HG02571 (cell line): Measurements from ENCODE around the gene ZYX.
A peak's percentile ranks its signal among the peaks of the same experiment; 100 is the strongest.

ENCODE experiments used
- ATAC-seq: cut with Tn5 transposase; IDR thresholded peaks from one replicate; pipeline ENCODE4 v1.9.1; 2021; ENCODE audit warnings: mild to moderate bottlenecking, moderate library complexity; ENCODE audit not compliant: unreplicated experiment

ZYX gene, protein sequence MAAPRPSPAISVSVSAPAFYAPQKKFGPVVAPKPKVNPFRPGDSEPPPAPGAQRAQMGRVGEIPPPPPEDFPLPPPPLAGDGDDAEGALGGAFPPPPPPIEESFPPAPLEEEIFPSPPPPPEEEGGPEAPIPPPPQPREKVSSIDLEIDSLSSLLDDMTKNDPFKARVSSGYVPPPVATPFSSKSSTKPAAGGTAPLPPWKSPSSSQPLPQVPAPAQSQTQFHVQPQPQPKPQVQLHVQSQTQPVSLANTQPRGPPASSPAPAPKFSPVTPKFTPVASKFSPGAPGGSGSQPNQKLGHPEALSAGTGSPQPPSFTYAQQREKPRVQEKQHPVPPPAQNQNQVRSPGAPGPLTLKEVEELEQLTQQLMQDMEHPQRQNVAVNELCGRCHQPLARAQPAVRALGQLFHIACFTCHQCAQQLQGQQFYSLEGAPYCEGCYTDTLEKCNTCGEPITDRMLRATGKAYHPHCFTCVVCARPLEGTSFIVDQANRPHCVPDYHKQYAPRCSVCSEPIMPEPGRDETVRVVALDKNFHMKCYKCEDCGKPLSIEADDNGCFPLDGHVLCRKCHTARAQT

DNA sequence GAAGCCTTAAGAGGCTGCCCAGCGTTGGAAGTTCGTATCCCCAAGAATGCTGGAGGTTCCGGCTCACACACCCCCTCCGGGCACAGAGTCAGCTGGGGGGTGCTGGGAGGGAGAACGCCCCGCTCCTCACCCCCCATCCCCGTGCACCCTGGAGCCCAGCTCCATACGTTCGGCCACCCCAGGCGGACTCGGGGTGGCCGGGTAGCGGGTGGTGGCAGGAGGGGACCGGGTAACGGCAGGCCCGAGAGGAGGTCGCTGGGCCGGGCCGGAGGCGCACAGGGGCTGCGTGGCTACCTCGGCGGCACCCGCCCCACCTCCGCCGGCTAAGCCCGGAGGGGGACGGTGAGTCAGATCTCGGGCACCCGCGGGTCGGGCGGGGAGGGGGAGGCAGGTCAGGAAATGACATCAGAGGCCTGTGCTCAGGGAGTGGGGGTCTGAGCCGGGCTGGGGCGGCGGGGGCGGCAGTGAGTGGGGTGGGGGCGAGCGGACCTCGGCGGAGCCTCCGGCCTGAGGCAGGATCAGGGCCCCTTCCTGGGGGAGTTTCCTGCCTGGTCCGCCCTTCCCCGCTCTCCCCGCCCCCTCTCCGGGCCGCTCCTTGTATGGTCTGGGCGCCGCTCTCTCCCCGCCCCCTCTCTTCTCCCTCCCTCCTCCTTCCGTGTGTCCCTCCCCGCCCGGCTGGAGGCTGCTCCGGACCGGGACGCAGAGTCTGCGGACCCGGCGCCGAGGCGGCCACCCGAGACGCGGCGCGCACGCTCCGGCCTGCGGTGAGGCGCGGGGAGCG lies at the start of gene ZYX:
Gene ZYX (plus strand): TSS at position 700 of the 781 bp plus-strand sequence. CDS start 227 bp downstream, outside the sequence.
- ATAC-seq, result peak; percentile 75

DNA sequence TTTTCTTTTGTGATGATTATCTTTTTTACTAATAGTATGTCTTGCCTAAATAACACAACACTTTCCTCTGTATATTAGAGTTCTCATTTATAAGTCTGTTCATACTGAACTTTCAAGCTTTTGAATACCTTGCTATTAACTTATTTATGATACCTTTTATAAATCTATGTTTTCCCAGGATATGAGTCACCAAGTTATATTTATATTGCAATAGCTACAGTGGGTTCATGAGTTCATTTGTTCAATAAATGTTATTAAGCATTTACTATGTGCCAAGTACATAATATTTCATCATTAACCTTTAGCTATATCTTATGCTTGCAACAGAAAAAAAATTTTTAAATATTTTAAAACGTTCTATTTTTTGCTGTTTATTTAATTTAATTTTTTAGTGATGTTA lies 46.9 kb upstream of the ZYX start:
- no peak for ATAC-seq

DNA sequence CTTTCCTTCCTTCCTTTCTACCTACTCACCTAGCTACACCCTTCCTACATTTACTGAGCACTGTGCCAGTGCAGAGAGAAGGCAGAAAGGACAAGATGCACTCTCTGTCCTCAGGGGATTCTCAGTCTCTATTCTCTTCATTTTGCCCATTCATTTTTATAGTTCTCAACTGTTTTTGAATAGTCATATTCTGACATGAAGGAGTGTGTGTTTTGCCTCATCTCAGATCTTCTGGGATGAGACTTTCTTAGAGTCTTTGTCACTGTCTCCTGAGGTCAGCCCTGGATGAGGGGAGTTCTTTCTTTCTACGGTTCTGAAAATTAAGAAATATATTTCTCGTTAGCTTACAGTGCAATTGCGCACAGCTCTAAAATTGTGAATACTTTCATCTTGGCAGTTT lies 43.9 kb upstream of the ZYX start:
- no peak for ATAC-seq

DNA sequence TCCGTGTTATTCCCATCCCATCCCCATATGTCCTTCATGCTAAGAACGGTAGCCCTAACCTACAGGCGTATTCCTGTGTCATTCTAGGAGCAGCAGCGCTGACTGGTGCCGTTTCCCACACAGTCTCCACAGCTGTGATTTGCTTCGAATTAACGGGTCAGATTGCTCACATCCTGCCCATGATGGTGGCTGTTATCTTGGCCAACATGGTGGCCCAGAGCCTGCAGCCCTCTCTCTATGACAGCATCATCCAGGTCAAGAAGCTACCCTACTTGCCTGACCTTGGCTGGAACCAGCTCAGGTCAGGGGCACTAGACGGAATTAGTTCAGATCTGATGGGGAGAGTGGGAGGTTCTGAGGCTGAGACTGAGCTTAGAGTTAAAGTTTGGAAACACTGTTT lies 39.3 kb upstream of the ZYX start:
- ATAC-seq, result no peak

DNA sequence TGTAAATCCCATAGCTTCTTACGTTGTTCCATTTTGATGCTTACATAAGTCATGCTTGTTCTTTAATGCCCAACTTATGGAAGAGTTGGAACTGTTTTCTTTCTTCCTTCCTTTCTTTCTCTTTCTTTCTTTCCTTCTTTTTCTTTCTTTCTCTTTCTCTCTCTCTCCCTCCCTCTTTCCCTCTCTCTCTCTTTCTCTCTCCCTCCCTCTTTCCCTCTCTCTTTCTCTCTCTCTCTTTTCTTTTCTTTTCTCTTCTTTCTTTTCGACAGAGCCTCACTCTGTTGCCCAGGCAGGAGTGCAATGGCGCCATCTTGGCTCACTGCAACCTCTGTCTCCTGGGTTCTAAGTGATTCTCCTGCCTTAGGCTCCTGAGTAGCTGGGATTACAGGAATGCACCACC lies 37.5 kb upstream of the ZYX start:
- ATAC-seq, result no peak

DNA sequence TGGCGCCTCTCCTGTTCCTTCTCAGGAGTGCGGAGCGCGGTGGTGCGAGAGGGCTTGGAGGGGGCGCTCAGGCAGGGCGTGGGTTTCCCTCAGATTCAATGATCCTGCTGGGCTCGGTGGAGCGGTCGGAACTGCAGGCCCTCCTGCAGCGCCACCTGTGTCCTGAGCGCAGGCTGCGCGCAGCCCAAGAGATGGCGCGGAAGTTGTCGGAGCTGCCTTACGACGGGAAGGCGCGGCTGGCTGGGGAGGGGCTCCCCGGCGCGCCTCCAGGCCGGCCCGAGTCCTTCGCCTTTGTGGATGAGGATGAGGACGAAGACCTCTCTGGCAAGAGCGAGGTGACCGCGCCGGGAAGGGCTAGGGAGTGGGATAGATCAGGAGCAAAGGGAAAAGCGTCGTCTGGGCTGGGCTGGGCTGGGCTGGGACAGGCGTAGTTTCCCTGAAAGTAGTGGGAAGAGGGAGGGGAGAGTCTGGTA lies 35.7 kb upstream of the ZYX start:
- ATAC-seq, result no peak

DNA sequence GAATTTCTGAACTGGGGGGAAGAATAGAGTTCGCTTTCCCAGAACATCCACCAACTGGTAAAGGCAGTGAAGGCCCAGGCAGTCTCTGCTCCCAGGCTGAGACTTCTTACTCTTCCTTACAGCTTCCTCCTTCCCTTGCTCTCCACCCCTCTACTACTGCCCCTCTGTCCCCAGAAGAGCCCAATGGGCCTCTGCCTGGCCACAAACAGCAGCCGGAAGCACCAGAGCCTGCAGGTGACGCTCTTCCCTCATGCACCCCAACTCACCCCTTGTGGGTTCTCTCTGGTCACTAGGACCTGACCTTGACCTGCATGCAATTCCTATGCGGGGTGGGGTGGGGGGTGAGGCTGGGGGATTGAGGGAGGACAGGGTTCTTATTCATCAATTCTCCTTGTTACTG lies 35.1 kb upstream of the ZYX start:
- no peak for ATAC-seq

DNA sequence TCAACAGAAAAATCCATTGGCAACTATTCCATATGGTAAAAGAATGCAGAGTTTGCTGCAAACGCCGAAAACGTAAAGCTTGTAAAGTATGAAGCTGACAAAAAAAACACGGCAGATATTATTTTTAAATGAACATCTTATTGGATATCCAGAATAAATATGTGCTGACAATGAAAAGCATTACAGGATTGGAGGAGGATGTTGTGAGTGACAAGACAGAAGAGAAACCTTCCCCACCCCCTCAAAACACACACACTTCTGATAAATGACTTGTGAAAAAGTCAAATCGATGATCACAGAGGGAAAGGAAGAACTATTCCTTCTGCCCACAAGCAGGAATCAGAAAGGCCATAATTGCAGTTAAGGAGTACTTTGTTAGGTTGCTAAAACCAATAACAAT lies 33.2 kb upstream of the ZYX start:
- no peak for ATAC-seq

DNA sequence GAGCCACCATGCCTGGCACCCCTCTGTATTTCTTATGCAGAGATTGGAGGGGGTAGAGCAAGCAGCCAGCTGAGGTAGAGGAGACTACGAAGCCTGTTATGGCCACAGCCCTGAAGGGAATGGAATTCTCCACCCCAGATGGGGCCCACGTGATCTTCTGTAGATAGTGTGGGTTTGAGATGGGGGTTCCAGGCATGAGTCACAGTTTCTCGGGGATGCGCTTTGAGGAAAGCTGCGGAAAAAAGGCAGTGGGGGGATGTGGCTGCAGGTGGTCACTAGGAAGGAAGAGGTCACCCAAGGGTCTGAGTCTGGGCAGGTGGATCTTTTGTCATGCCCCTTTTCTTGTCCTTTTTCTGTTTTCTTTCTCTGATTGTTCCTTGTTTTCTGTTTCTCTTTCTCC lies 30.1 kb upstream of the ZYX start:
- ATAC-seq, result no peak

DNA sequence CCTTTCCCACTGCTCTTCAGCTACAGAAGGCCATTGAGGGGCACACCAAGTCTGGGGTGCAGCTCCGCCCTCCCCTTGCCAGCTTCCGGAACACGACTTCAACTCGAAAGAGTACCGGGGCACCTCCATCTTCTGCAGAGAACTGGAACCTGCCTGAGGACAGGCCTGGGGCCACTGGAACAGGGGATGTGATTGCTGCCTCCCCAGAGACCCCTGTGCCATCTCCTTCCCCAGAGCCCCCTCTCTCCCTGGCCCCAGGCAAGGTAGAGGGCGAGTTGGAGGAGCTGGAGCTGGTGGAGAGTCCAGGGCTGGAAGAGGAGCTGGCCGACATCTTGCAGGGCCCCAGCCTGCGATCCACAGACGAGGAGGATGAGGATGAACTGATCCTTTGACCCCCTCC lies 29.6 kb upstream of the ZYX start:
- ATAC-seq, result no peak

DNA sequence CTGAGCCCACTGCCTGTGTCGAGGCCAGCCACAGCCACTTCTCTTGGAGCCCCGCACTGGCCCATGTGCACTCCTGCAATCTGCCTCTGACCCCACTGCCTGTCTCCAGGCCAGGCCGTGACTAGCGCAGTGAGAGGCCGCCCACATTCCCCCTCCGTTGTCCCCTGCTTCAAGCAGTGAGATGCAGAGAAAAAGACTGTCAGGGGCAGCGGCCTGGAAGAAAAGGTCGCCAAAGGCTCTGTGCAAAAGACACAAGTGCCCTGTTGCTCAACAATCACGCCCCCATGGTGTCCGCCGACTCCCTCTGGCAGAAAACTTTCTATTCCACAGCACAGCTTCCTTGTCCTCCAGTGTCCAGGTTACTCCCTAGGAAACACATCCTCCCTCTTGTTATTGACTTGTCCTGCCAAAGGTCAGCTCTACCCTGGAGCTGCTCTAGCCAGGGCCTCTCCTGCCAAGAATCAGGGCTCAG lies 28.6 kb upstream of the ZYX start:
- no peak for ATAC-seq

DNA sequence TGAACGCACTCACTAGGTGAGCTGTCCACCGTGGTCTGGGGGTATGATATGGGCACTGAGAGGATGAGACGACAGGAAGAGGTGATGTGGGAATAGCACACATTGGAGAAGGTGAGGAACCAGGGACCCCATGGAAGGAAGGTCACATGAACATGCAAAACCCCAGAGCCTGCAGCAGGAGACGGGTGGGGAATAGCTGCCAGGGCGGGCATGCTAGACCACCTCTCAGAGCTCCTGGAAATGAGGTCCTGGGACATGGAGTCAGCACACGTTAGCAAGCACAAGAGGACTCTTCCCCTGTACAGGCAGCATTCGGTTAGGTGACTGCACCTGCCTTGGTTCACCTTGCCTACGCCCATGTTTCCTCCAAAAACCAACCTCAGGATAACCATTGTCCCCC lies 26.8 kb upstream of the ZYX start:
- ATAC-seq, result no peak

DNA sequence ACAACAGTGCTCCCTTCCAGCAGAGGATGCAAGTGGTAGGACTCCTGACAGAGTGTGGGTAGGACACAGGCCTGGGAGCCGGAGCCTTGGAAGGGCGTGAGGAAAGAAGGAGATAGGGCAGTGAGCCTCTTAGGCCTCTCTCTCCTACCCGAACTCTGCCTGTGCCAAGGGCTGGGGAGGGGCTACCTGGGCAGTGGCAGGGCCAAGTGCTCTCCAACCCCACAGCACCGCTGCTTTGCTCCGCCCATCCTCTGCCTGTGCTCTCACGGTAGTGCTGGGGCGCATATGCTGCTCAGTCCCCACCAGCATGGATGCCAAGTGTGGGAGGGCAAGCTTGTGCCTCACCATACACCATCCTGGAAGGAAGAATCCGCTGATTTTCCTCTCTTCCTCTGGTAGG lies 26.2 kb upstream of the ZYX start:
- no peak for ATAC-seq

DNA sequence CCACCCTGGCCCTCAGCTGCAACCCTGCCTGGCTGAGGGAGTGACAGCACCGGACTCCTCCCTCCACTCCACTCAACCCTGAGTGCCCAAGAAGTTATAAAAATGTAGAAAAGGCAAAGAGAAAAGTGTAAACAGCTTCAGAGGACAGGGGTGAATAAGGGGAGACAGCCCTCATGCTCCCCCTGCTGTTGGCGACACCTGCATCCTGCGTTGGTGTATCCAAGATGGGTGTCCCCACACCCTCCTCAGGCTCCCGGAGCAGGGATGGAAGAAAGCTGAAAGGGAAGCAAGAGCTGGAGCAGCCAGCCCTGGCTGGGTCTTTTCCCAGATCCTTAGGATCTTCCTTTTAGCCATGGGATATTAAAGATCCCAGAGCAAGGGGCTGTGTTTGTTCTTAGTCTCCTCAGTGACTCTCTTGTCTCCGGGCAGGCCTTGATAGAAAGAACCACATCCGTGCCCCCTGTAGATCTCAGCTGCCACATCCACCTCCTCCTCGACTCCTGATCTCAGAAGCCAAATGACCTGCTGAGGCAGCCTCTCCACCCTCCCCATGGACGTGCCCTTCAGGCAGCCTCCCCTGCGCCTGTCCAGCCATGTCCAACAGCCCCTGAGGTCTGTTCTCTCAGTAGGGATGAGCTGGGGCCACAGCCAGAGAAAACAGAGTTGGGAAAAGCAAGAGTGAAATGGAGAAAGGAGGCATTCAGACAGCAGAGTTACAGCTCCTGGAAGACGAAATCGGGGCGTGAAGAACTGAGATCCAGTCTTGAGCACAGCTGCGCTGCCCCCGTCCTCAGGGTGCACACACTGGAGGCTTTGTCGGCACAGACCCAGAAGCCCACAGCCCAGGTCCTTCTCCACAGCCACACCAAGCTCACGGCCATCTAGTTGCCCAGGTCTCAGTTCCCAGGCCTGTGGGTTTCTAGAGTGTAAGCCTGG lies 25.4 kb upstream of the ZYX start:
- no peak for ATAC-seq

DNA sequence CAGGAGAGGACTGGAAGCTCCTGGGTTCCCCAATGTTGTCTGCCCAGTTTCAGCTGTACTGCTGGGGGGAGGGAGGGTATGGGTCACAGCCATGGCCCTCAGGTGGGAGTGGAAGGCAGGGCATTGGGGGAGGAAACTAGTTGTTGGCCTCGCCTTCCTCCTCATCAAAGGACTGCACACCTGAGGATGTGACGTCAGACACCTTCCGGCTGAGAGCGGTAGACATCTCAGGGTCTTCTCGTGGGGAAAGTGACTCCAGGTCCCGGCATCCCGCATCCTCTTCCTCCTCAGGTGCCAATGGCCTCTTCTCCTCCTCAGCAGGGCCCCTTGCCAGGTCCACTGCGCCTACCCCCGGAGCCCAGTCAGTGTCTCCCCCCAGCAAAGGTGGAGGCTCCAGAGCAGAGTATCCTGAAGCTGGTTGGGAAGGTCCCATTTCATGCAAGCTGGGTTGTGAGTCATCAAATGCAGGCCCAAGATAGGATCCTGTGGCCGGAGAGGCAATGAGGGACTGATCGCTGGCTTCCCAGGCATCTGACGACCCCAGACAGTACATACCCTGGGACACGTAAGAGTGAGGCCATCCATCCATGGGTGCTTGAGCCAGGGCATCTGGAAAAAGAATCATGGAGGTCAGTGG lies 24.6 kb upstream of the ZYX start:
- ATAC-seq, result no peak

DNA sequence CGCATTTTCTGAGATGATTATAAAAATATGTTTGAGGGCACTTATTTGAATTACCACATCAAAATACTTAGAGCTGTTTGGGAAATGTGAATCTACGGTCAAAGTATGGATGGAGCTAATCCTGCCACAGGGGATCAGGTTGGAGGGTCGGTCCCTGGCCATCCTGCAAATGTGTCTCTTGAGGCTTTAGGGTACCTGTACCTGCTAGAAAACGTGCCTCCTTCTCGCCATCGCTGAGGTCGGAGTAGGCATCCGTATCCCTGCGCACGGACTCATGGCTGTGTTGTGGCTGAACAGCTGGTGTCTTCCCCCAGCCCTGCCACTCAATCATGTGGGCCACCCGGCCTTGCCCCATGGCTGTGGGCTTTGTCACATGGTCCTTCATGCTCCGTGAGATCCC lies 22.5 kb upstream of the ZYX start:
- ATAC-seq, result no peak

DNA sequence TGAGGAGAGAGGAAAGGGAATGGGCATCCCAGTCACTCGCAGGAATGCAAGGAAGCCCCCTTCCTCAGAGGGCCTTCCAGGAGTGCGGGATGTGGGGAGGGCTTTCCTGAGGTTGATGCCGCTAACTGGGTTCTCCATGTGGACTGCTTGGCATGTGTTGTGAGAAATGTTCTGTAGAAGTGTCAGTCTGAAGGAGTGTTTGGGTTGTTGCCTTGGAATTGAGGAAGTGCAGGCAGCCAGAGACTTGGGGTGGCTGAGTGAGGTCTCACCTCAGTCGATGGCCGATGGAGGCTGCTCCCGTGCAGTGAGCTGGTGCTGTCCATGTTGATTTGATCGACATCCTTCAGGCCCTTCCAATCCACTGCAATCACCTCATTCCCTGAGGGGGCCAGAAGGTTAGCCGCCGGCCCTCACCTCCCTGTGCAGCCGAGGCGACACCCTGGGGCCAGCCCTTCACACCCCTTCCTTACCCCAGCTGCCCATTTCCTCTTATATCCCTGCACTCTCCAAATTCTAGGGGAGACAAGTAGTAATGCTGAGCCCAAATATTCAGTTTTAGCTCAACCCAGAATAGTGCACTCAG lies 21.3 kb upstream of the ZYX start:
- ATAC-seq, result no peak

DNA sequence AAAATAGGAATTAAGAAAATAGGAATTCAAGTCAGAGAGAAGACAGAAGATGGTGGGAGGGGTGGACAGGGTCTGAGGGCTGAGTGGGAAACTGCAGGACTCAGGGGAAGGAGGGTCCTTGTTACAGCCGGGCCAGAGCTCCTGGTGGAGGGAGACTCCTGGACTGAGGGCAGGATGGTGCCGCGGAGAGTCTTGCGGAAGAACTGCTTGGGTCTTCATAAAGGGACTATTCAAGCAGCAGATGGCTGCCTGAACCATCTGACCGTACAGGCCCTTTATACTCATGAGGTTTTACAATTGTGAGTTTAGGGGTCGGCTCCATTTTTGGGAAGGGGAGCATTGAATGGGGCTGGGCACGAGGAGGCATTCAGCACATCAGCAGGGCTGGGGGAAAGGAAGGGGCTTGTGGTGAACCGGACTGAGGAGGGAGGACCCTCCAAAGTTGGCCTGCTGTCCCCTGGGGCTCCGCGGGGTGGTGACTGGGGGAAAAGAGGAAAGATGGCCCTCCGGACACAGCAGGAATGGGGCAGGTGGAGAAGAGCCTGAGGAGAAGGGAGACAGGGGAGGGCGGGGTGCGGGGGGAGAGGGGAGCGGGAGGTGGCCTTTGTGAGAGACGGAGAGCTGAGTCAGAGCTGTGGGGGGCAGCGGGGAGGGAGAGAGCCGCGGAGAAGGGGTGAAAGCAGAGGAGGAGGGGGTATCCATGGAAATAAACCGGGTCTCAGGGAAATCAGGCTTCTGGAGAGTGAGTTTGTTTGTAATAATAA lies 20.2 kb upstream of the ZYX start:
- ATAC-seq, result no peak

DNA sequence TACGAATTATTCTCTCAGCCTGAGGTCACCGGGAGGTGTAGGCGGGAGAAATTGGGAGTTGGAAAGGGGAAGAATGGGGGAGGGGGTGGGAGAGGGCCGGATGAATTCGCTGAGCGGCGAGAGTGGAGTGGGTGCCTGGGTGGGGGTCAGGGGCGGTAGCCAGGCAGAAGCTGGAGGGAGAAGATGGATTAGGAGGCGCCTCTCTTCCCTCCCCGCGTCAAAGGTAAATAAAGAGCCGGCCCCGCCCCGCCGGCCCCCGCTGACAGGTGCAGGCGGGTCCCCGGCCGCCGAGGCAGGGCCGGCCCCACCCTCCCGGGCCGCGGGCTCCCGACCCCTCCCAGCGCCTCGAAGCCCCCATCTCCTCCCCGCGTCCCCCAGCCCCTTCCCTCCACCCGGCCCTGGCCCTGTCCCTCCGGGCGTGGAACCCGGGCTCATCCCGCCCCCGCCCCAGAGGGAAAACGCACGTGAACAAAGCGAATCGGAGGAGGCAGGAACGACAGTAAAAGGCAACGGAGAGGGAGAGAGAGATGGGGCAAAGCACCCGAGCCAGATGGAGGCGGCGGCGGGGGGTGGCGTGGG lies 19.5 kb upstream of the ZYX start:
- no peak for ATAC-seq
